Stimulated activated CD4-positive, alpha-beta T cell treated with anti-CD3 and anti-CD28 coated beads, Interleukin-4, amount 100 ng/mL, for 1 hour (primary cell): ENCODE results near the gene CKB.

ENCODE experiments used
- DNase-seq: peaks from one replicate; pipeline ENCODE4 v3.0.0-alpha.2; 2020

CKB gene

GRCh38 chr14:103549361-103550311, 27.0 kb upstream of the CKB start:
- no peak for DNase-seq

- DNase-seq: no peak
These were observed 26.1 kb upstream of the CKB start for GRCh38 chr14:103548463-103549351.

- DNase-seq: no peak
These were observed 25.4 kb upstream of the CKB start for GRCh38 chr14:103547941-103548462.

GRCh38 chr14:103547455-103547940, 24.9 kb upstream of the CKB start:
- DNase-seq: no peak

- DNase-seq: peak; percentile 79
These were observed 24.2 kb upstream of the CKB start for GRCh38 chr14:103546652-103547454.

- DNase-seq: no peak
These were observed 23.5 kb upstream of the CKB start for GRCh38 chr14:103545915-103546651.

- no peak for DNase-seq
These were observed 22.7 kb upstream of the CKB start for GRCh38 chr14:103545219-103545914.

- DNase-seq: no peak
These were observed 22.0 kb upstream of the CKB start for GRCh38 chr14:103544388-103545218.

- no peak for DNase-seq
These were observed 21.2 kb upstream of the CKB start for GRCh38 chr14:103543721-103544387.

GRCh38 chr14:103543140-103543539, 20.5 kb upstream of the CKB start:
- no peak for DNase-seq

GRCh38 chr14:103542605-103543088, 20.0 kb upstream of the CKB start:
- DNase-seq: no peak

- no peak for DNase-seq
These were observed 19.3 kb upstream of the CKB start for GRCh38 chr14:103541709-103542604.

- DNase-seq: no peak
These were observed 18.4 kb upstream of the CKB start for GRCh38 chr14:103540821-103541708.

GRCh38 chr14:103539056-103539825, 16.6 kb upstream of the CKB start:
- no peak for DNase-seq

- no peak for DNase-seq
These were observed 15.8 kb upstream of the CKB start for GRCh38 chr14:103538291-103539055.
